ENCODE data around the gene GLDC.

The GLDC gene

GRCh38 chr9:6502399-6502798 lies 143.1 kb downstream of the GLDC start:
- no peak for DNase-seq (ENCODE audit: low read depth in 2 of 2)

GRCh38 chr9:6501526-6502210 lies 143.9 kb downstream of the GLDC start:
- DNase-seq (ENCODE audit: low read depth in 2 of 2) = no peak

- DNase-seq (ENCODE audit: low read depth in 2 of 2) = no peak
These were observed 146.5 kb downstream of the GLDC start for GRCh38 chr9:6498982-6499381.

GRCh38 chr9:6495466-6495865 lies 150.1 kb downstream of the GLDC start:
- DNase-seq (ENCODE audit: low read depth in 2 of 2) = no peak

DNA sequence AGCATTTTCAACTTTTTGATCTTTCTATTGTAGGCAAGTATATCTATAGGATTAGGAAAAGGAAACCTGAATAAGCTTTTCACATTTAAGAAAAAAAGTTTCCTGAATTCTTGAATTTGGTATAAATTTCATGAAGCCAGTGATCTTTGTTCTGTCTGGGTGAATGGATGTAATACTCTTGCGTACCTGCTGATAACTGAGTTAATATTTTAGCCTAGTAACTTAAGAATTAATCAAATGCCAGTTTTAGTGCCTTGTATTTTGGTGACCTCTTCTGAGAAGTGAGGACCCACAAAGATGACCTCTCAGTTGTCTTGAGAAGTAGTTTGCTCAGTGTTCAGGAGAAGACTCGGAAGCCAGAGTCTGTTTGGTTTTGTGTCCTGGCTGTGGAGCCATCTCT lies 154.7 kb downstream of the GLDC start:
- DNase-seq (ENCODE audit: low read depth in 2 of 2) = no peak

DNA sequence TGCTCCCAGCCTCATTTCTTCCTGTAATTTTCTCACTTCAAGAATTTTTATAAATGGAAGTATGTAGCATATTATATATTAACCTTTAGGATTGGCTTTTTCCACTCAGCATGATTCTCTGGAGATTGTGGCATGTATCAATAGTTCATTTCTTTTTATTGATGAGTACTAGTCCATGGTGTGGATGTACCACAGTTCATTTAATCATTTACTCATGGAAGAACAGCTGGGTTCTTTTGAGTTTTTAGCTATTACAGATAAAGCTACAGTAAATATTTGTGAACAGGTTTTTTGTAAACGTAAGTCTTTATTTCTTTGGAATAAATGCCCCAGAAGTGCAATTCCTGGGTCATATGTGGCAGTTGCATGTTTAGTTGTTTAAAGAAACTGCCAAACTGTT lies 156.4 kb downstream of the GLDC start:
- no peak for DNase-seq (ENCODE audit: low read depth in 2 of 2)

DNA sequence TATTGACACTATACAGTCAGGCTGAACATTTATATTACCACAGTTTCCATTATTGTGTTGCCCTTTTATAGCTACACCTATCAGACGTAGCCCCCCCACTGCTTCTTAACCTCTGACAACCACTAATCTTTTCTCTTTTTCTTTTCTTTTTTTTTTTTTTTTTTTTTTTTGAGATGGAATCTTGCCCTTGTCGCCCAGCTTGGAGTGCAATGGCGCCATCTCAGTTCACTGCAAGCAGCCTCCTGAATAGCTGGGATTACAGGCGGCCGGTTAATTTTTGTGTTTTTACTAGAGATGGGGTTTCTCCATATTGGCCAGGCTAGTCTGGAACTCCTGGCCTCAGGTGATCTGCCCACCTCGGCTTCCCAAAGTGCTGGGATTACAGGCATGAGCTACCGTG lies 157.1 kb downstream of the GLDC start:
- DNase-seq (ENCODE audit: low read depth in 2 of 2) = no peak

DNA sequence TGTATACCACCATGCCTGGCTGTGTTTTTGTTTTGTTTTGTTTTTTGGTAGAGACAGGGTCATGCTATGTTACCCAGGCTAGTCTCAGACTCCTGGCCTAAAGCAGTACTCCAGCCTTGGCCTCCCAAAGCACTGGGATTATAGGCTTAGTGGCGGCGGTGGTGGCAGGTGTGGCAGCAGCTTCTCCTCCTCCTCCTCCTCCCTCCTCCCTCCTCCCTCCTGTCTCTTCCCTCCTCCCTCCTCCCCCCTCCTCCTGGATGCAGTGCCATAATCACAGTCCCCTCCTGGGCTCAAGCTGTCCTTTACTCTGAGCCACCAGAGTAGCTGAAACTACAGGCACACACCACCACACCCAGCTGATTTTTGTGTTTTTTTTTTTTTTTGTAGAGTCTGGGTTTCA lies 161.3 kb downstream of the GLDC start:
- DNase-seq (ENCODE audit: low read depth in 2 of 2) = no peak
